B cell (primary cell): Measurements from ENCODE around the gene GPC5. TPM values are rescaled to one million over a fixed set of nuclear protein-coding genes. Genes with fewer than 3 reads are reported as not detected.

Experiments used
- ATAC-seq: fragments of 200-7000 bp; cut with Tn5 transposase; one replicate; pipeline ENCODE4 v1.10.0; 2021; ENCODE audit warnings: low read depth, mild to moderate bottlenecking, moderate number of reproducible peaks, moderate library complexity
- CTCF ChIA-PET: fragments of 350-600 bp; sonication (Branson Sonifier 250); formaldehyde crosslinking; loops from one replicate; lab custom pipeline; 2021; ENCODE audit warnings: antibody characterized with exemption, inconsistent platforms; lab: Charles Lee
- POLR2A ChIA-PET: fragments of 350-600 bp; sonication (Branson Sonifier 250); formaldehyde crosslinking; loops from one replicate; lab custom pipeline; 2021; ENCODE audit warnings: antibody characterized with exemption; lab: Charles Lee
- DNase-seq: peaks from one replicate; pipeline ENCODE4 v3.0.0; 2013
- H2AFZ ChIP-seq: 2 replicates; pipeline ENCODE4 v1.6.1; 2012; ENCODE audit warnings: mild to moderate bottlenecking, low read depth, low read length; ENCODE audit not compliant: insufficient read depth, poor library complexity, severe bottlenecking
- H3K27ac ChIP-seq, 2 donors: 1 replicate in 1 of 2; 2 replicates in 1 of 2; pipeline ENCODE4 v1.5.1; 2012 to 2013; ENCODE audit warnings: low read length in 2 of 2, mild to moderate bottlenecking in 2 of 2, moderate library complexity in 1 of 2
- H3K27me3 ChIP-seq, 4 experiments: fragments of 200-600 bp in 1 of 4; sonication (generic) in 1 of 4; replicated peaks in 1 of 4; 1 replicate in 2 of 4; 2 replicates in 2 of 4; pipeline versions ENCODE4 v1.6.1 to v1.7.0; 2013 to 2016; ENCODE audit warnings: low read length in 3 of 4, mild to moderate bottlenecking in 2 of 4, mixed read lengths in 1 of 4, moderate library complexity in 1 of 4; ENCODE audit not compliant: insufficient read depth in 4 of 4, control insufficient read depth in 3 of 4; ENCODE audit errors: control extremely low read depth in 1 of 4
- H3K36me3 ChIP-seq, 2 experiments: replicated peaks in 1 of 2; 1 replicate in 1 of 2; 2 replicates in 1 of 2; pipeline versions ENCODE4 v1.6.1 to v1.7.1; 2013; ENCODE audit warnings: low read length in 1 of 2; ENCODE audit not compliant: insufficient read depth in 2 of 2, control insufficient read depth in 1 of 2; ENCODE audit errors: control extremely low read depth in 1 of 2, extremely low read depth in 1 of 2
- H3K4me1 ChIP-seq, 2 donors: fragments of 200-600 bp in 1 of 2; sonication (generic) in 1 of 2; 1 replicate in 1 of 2; 2 replicates in 1 of 2; pipeline versions ENCODE4 v1.5.1 to v1.6.1; 2013 to 2017; ENCODE audit warnings: low read length in 2 of 2; ENCODE audit not compliant: control insufficient read depth in 2 of 2, insufficient read depth in 2 of 2
- H3K4me2 ChIP-seq: replicated peaks from 2 replicates; pipeline ENCODE3; 2012; ENCODE audit warnings: mild to moderate bottlenecking, low read depth, low read length; ENCODE audit not compliant: poor library complexity, severe bottlenecking
- H3K4me3 ChIP-seq, 5 experiments: fragments of 200-600 bp in 1 of 5; sonication (generic) in 1 of 5; 1 replicate in 3 of 5; 2 replicates in 2 of 5; pipeline versions ENCODE4 v1.5.1 to v1.7.0; 2011 to 2016; ENCODE audit warnings: low read length in 4 of 5, mild to moderate bottlenecking in 4 of 5, low read depth in 2 of 5, control low read depth in 1 of 5, moderate library complexity in 1 of 5; ENCODE audit not compliant: insufficient read depth in 1 of 5; ENCODE audit errors: control extremely low read depth in 1 of 5, extremely low read depth in 1 of 5
- H3K79me2 ChIP-seq: fragments of 200-600 bp; sonication (generic); one replicate; pipeline ENCODE4 v1.6.0; 2016; ENCODE audit warnings: low read length; ENCODE audit not compliant: control insufficient read depth, insufficient read depth
- H3K9ac ChIP-seq: fragments of 200-600 bp; sonication (generic); 2 replicates; pipeline ENCODE4 v1.6.1; 2017; ENCODE audit warnings: mild to moderate bottlenecking, low read length, moderate library complexity
- H3K9me3 ChIP-seq, 3 donors: one replicate each; pipeline versions ENCODE4 v1.6.1 to v1.7.1; 2013; ENCODE audit warnings: low read length in 2 of 3; ENCODE audit not compliant: control insufficient read depth in 2 of 3, insufficient read depth in 1 of 3; ENCODE audit errors: control extremely low read depth in 1 of 3
- H4K20me1 ChIP-seq: 2 replicates; pipeline ENCODE4 v1.6.0; 2012; ENCODE audit warnings: mild to moderate bottlenecking, low read length; ENCODE audit not compliant: insufficient read depth, control insufficient read depth, poor library complexity, severe bottlenecking
- H3K27ac Mint-ChIP-seq: one replicate; pipeline ENCODE4 v1.8.0; 2021; ENCODE audit warnings: mixed read lengths
- H3K27me3 Mint-ChIP-seq: one replicate; pipeline ENCODE4 v1.8.0; 2021; ENCODE audit warnings: mixed read lengths
- H3K4me1 Mint-ChIP-seq: one replicate; pipeline ENCODE4 v1.8.0; 2021; ENCODE audit warnings: mixed read lengths
- H3K4me3 Mint-ChIP-seq: one replicate; pipeline ENCODE4 v1.8.0; 2021; ENCODE audit warnings: mixed read lengths
- H3K9me3 Mint-ChIP-seq: one replicate; pipeline ENCODE4 v1.8.0; 2022; ENCODE audit warnings: mixed read lengths; ENCODE audit not compliant: insufficient read depth
- CTCF ChIP-seq: fragments of 200-600 bp; IDR thresholded peaks from one replicate; pipeline ENCODE4 v1.8.0; 2022; ENCODE audit warnings: antibody characterized with exemption, mild to moderate bottlenecking
- EZH2 ChIP-seq: IDR thresholded peaks from 2 replicates; pipeline ENCODE4 v1.6.1; 2012; ENCODE audit warnings: borderline replicate concordance, low read depth, mild to moderate bottlenecking, moderate library complexity, low read length; ENCODE audit not compliant: insufficient read depth, poor library complexity, severe bottlenecking
- WGBS: methylation state at CpG from one replicate; pipeline ENCODE4 v1.1.5; 2013; ENCODE audit warnings: missing lambda C conversion rate; ENCODE audit not compliant: insufficient coverage; 5-methylcytosine and 5-hydroxymethylcytosine counted together
- intact Hi-C: fragments of 100-400 bp; cut with micrococcal nuclease; formaldehyde crosslinking; loops from one replicate; pipeline ENCODE4 v1.10.0; 2022
- polyA plus RNA-seq: library from polyadenylated mRNA; depleted of rRNA; stranded (reverse); fragments of >200 nt; gene quantifications from 2 replicates; pipeline ENCODE4 v1.2.3, GENCODE V29; 2012
- total RNA-seq, 2 donors: library from RNA; stranded (reverse); fragments of 120-200 nt in 1 of 2; gene quantifications; 1 replicate in 1 of 2; 2 replicates in 1 of 2; pipeline versions ENCODE4 v1.2.3 to v1.2.4, GENCODE V29; 2013 to 2022

Gene GPC5
- total and polyA plus RNA-seq, 2 donors (not counting 1 experiment from before 2014, with no cell fraction given): 0.15 to 0.30 TPM

- ChIA-PET POLR2A (no interaction called here), CTCF (no interaction called here)
- Mint-ChIP-seq H3K27ac (no peak overlapping the region), H3K27me3 (no peaks in the 10 kb centered on the region), H3K4me1 (no peaks in the 10 kb centered on the region), H3K4me3 (no peak overlapping the region), H3K9me3 (no peaks in the 10 kb centered on the region)
- Histone ChIP-seq H3K9ac (no peak overlapping the region), H3K36me3 (no peaks in the 10 kb centered on the region), H3K27me3 (no peaks in the 10 kb centered on the region), H4K20me1 (no peaks in the 10 kb centered on the region), H3K79me2 (no peaks in the 10 kb centered on the region), H3K9me3 (no peaks in the 10 kb centered on the region), H3K27ac (no peak overlapping the region), H3K4me2 (no peak overlapping the region), H3K4me3 (no peak overlapping the region), H3K4me1 (no peaks in the 10 kb centered on the region), H2AFZ (no peak overlapping the region)
- TF ChIP-seq CTCF: no peak
- TF ChIP-seq EZH2: no peak
- intact Hi-C loops: no loop called here
- ATAC-seq (no peak), DNase-seq (no peak)
- WGBS: 100% methylated on average over 2 of the region's 3 CpGs
Observed at GRCh38 chr13:91684746-91685145, 286.3 kb downstream of the GPC5 start.

GRCh38 chr13:91690944-91691343 lies 292.5 kb downstream of the GPC5 start:
- POLR2A ChIA-PET: no interaction called here
- no peak overlapping the region for H3K4me3 ChIP-seq
- H3K27me3 Mint-ChIP-seq: no peaks in the 10 kb centered on the region
- TF ChIP-seq EZH2 (no peak), CTCF (no peak)
- H3K27me3 ChIP-seq: no peaks in the 10 kb centered on the region
- ATAC-seq: no peak
- intact Hi-C loops: no loop called here
- no peaks in the 10 kb centered on the region for H3K9me3 Mint-ChIP-seq
- no peaks in the 10 kb centered on the region for H4K20me1 ChIP-seq
- no peak for DNase-seq
- no peaks in the 10 kb centered on the region for H3K4me1 ChIP-seq
- no peak overlapping the region for H3K4me3 Mint-ChIP-seq
- no peaks in the 10 kb centered on the region for H3K79me2 ChIP-seq
- CTCF ChIA-PET: no interaction called here
- no peak overlapping the region for H3K27ac Mint-ChIP-seq
- no peaks in the 10 kb centered on the region for H3K36me3 ChIP-seq
- no peak overlapping the region for H2AFZ ChIP-seq
- H3K9me3 ChIP-seq: no peaks in the 10 kb centered on the region
- H3K9ac ChIP-seq: no peak overlapping the region
- 84% methylated on average over 3 of the region's 6 CpGs for WGBS
- no peaks in the 10 kb centered on the region for H3K4me1 Mint-ChIP-seq
- no peak overlapping the region for H3K27ac ChIP-seq
- H3K4me2 ChIP-seq: no peak overlapping the region
